ENCODE results near the gene ADAMTS15.

The ADAMTS15 gene

GRCh38 chr11:130403271-130403804 is 45.1 kb upstream of the ADAMTS15 start:
- Histone ChIP-seq H3K27me3 (ENCODE audit: control insufficient read depth, insufficient read depth, low read length) (no peaks in the 10 kb centered on the region), H3K4me2 (ENCODE audit: low read length) (no peak overlapping the region), H3K9ac (no peak overlapping the region), H3K36me3 (ENCODE audit: control insufficient read depth, insufficient read depth, low read length) (no peaks in the 10 kb centered on the region), H3K79me2 (no peaks in the 10 kb centered on the region), H3K27ac (no peak overlapping the region), H2AFZ (no peak overlapping the region), H3K4me3 (ENCODE audit: low read depth, low read length) (no peak overlapping the region), H3K9me3 (ENCODE audit: control insufficient read depth, low read length) (no peaks in the 10 kb centered on the region), H3K4me1 (no peaks in the 10 kb centered on the region)
- TF ChIP-seq, protein P1, sequence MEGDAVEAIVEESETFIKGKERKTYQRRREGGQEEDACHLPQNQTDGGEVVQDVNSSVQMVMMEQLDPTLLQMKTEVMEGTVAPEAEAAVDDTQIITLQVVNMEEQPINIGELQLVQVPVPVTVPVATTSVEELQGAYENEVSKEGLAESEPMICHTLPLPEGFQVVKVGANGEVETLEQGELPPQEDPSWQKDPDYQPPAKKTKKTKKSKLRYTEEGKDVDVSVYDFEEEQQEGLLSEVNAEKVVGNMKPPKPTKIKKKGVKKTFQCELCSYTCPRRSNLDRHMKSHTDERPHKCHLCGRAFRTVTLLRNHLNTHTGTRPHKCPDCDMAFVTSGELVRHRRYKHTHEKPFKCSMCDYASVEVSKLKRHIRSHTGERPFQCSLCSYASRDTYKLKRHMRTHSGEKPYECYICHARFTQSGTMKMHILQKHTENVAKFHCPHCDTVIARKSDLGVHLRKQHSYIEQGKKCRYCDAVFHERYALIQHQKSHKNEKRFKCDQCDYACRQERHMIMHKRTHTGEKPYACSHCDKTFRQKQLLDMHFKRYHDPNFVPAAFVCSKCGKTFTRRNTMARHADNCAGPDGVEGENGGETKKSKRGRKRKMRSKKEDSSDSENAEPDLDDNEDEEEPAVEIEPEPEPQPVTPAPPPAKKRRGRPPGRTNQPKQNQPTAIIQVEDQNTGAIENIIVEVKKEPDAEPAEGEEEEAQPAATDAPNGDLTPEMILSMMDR (IDR thresholded peaks at IDR 0.05) = no peak

DNA sequence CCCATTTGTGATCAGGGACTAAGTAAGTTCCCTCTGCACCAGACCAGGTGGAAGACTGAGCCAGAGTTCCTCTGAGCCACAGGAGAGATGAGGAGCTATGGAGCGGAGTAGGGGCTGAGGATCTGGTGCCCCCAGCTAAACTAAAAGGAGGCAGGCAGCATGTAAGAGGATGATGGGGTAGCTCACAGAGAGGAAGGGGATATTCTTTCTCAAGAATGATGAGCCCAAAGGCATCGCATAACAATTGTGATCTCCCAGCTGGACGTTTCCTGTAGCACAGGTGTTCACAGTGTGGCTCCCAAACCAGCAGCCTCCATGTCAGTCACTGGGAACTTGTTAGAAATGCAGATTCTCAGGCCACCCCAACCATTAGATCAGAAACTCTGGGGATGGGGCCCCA is 44.5 kb upstream of the ADAMTS15 start:
- no peak overlapping the region for H3K27ac ChIP-seq
- no peak overlapping the region for H3K4me2 ChIP-seq (ENCODE audit: low read length)
- no peak overlapping the region for H2AFZ ChIP-seq
- no peaks in the 10 kb centered on the region for H3K27me3 ChIP-seq (ENCODE audit: control insufficient read depth, insufficient read depth, low read length)
- H3K9me3 ChIP-seq (ENCODE audit: control insufficient read depth, low read length) = no peaks in the 10 kb centered on the region
- H3K4me3 ChIP-seq (ENCODE audit: low read depth, low read length) = no peak overlapping the region
- no peak overlapping the region for H3K9ac ChIP-seq
- no peaks in the 10 kb centered on the region for H3K36me3 ChIP-seq (ENCODE audit: control insufficient read depth, insufficient read depth, low read length)
- H3K4me1 ChIP-seq = no peaks in the 10 kb centered on the region
- TF ChIP-seq, protein P1 (IDR thresholded peaks at IDR 0.05) = no peak
- H3K79me2 ChIP-seq = no peaks in the 10 kb centered on the region

DNA sequence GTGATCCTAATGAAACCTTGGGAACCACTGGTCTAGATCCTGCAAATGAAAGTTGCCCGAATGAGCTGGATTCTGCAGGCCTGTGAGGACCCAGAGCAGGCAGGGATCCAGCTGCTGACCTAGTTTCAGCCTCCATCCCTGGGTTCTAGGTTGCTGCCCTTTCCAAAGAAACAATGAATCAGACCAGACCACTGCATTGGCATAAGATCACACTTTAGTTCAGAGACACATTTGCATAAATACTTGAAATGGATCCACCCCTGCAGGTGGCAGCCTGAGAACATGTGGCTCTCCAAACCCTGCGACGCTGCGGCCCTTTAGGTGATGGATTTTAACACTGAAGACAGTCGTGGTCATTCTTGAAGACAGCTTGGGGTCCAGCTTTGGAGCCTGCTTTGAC is 43.7 kb upstream of the ADAMTS15 start:
- Histone ChIP-seq H3K36me3 (ENCODE audit: control insufficient read depth, insufficient read depth, low read length) (no peaks in the 10 kb centered on the region), H3K9ac (no peak overlapping the region), H3K4me3 (ENCODE audit: low read depth, low read length) (no peak overlapping the region), H3K27ac (no peak overlapping the region), H3K9me3 (ENCODE audit: control insufficient read depth, low read length) (no peaks in the 10 kb centered on the region), H3K27me3 (ENCODE audit: control insufficient read depth, insufficient read depth, low read length) (no peaks in the 10 kb centered on the region), H3K4me1 (no peaks in the 10 kb centered on the region), H3K79me2 (no peaks in the 10 kb centered on the region), H2AFZ (no peak overlapping the region), H3K4me2 (ENCODE audit: low read length) (no peak overlapping the region)
- TF ChIP-seq, protein P1 (IDR thresholded peaks at IDR 0.05) = no peak

DNA sequence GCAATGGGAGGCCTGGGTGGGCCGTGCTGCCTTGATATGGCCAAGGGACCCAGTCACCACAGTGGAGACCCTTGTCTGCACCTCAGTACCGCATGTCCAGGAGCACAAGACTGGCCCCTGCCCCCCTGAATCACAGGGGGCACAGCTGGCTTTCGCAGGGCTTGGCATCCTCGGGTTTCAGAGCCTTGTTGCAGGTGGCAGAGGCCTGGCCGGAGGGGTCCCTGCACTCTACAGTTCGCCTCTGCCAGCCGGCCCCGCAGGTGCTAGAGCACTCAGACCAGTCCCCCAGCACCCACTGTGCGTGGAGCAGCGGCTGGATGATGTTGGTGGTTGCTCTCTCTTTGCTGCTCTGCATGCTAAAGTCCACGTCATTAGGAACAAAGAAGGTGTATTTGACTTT is 43.0 kb upstream of the ADAMTS15 start:
- Histone ChIP-seq H3K79me2 (no peaks in the 10 kb centered on the region), H3K36me3 (ENCODE audit: control insufficient read depth, insufficient read depth, low read length) (no peaks in the 10 kb centered on the region), H2AFZ (no peak overlapping the region), H3K4me2 (ENCODE audit: low read length) (no peak overlapping the region), H3K9me3 (ENCODE audit: control insufficient read depth, low read length) (no peaks in the 10 kb centered on the region), H3K27ac (no peak overlapping the region), H3K9ac (no peak overlapping the region), H3K27me3 (ENCODE audit: control insufficient read depth, insufficient read depth, low read length) (no peaks in the 10 kb centered on the region), H3K4me3 (ENCODE audit: low read depth, low read length) (no peak overlapping the region), H3K4me1 (no peaks in the 10 kb centered on the region)
- TF ChIP-seq, protein P1 (IDR thresholded peaks at IDR 0.05) = no peak

- no peak overlapping the region for H2AFZ ChIP-seq
- TF ChIP-seq, protein P1 (IDR thresholded peaks at IDR 0.05) = no peak
- H3K9ac ChIP-seq = no peak overlapping the region
- no peak overlapping the region for H3K4me2 ChIP-seq (ENCODE audit: low read length)
- H3K4me3 ChIP-seq (ENCODE audit: low read depth, low read length) = no peak overlapping the region
- H3K27me3 ChIP-seq (ENCODE audit: control insufficient read depth, insufficient read depth, low read length) = no peaks in the 10 kb centered on the region
- H3K27ac ChIP-seq = no peak overlapping the region
- no peaks in the 10 kb centered on the region for H3K4me1 ChIP-seq
- no peaks in the 10 kb centered on the region for H3K36me3 ChIP-seq (ENCODE audit: control insufficient read depth, insufficient read depth, low read length)
- H3K79me2 ChIP-seq = no peaks in the 10 kb centered on the region
- no peaks in the 10 kb centered on the region for H3K9me3 ChIP-seq (ENCODE audit: control insufficient read depth, low read length)
These were observed 40.5 kb upstream of the ADAMTS15 start for GRCh38 chr11:130407978-130408377.

Data from parathyroid adenoma (tissue), 2 donors.